Dermis microvascular lymphatic vessel endothelial cell (primary cell): Measurements from ENCODE around the gene KCNIP3. TPM values are rescaled to one million over a fixed set of nuclear protein-coding genes. Genes with fewer than 3 reads are reported as not detected.

ENCODE experiments used
- DNase-seq, 2 donors: peaks; one replicate each; pipeline versions ENCODE4 v3.0.0 to v3.0.0-alpha.2; 2010; ENCODE audit warnings: low read depth in 2 of 2
- total RNA-seq: library from RNA; depleted of rRNA; stranded (reverse); fragments of >200 nt; gene quantifications from 2 replicates; pipeline ENCODE4 v1.2.1, GENCODE V29; 2014

Gene KCNIP3
- total RNA-seq, 1 donor from 2014 or later, result 0.13 TPM

DNA sequence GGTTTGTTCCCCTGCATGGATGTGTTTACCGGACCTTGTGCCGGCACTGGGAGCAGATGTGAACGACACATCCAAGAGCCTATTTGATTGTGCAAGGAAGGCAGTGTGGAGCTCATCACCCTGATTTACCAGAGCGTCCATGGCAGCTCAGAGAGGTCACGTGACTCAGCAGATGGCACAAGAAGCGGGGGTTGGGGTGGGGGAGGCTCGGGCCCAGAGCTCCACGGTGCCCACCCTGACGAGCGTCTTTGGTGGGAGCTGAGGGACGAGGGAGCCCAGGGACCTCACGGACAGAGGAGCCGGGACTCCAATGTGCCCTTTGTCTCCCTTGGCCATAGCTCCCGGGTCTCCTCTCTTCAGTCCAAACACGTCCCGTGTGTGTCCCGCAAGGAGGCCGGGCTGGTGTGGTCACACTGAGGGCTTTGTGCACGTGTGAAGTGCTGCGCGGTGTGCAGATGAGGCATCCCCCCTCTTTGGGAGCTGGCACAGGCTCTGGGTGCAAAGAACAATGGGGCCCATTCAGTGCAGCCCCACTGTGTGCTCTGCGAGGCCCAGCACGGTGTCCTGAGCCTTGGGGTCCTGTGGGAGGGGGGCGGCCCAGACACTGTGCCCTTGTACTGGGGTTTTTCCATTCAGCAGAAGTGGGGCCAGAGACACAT is 15.5 kb downstream of the KCNIP3 start:
- DNase-seq, result no peak

DNA sequence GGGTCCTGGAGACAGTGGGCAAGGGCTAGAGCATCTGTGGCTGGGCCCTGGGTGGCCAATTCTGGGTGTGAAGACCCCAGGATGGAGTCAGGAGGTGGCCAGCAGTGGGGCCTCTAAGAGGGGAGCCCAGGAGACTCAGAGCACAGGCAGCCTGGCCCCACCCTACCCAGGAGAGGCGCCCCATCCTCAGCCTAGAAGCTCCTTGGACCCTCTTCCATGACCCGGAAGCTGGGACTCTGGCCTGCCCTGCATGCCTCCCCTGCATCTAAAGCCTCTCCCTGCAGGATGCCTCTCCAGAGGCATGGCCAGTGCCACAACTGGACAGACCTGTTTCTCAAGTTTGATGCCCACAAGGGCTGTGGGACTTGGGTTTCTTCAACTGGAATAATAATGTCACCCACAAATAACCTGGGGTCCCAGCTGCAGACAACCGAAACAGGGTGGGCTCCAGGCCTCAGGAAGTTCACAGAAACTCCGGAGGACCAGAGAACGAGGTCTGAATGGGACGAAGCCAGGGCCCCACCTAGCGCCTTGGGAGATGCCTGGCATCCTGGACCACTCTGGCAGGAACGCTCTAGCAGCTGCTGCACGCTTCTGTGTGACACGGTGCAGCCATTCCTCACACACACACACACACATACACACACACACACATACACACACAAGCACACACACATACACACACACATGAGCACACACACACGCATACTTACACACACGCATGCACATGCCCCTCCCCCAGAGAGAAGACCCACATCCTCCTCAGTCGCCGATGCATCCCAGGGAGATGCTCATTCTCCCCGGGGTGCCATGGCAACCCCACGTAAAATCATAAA is 16.4 kb downstream of the KCNIP3 start:
- DNase-seq, result no peak

- DNase-seq, result no peak
These were observed 17.4 kb downstream of the KCNIP3 start for GRCh38 chr2:95314598-95314963.

DNA sequence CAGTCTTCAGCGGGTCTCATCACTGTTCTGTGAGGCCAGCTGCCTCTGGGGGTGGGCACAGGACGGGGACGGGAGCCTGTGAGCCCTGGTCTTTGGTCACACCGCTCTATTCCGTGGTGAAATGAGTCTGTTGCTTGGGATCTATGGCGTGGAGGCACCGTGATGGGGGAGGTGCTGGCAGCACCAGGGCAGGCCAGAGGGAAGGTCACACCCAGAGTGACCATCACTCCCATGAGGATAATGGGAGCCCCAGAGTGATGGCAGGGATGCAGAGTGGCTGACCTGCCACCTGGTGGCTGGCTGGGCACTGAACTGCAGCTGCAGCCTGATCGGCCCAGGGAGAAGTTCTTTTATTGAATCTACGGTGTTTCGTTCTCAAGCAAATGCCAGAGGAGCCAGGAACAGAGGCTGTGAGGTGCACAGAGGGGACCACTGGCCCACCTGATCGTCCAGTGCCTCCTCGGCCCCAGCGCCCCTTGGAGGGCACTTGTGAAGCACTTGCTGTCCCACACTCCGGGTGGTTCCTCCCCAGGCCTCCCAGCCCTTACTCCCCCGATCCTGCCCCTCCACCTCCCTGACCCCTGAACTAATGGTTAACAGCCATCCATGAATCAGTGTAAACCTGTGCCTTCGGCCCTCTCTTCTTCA is 17.9 kb downstream of the KCNIP3 start:
- peak in 1 of 2 donors; percentile 24 for DNase-seq

GRCh38 chr2:95315801-95316411 is 18.8 kb downstream of the KCNIP3 start:
- no peak for DNase-seq

DNA sequence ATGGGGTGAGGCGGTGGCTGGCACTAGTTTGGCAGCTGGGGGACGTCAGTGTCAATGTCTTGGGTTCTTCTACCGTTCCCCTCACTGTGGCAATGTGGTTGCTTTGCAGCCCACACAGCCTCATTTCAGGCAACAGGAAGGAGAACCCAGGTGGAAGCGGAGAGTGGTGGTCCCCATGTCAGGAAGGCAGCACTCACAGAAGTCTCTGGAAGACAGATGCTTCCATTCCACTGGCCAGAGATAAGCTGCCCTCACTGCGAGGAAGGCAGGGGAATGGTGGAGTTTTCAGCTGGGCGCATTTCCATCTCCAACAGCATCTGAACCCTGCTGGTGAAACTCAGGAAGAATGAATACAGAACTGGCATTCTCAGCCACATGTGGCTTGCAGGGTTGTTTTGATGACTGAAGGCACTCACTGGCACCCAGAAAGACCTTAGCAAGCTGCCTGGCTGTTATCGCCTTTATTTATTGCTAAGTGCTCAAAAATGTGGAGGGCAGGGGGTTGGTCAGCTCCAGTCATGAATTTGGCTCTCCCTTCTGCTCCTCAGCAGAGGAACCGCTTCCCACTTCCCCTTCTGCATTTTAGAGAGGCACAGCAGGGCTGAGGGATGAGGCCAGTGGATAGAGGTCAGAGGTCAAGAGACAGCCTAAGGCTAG is 19.4 kb downstream of the KCNIP3 start:
- DNase-seq, result no peak

GRCh38 chr2:95317123-95317500 is 20.0 kb downstream of the KCNIP3 start:
- no peak for DNase-seq

GRCh38 chr2:95317665-95318425 is 20.7 kb downstream of the KCNIP3 start:
- DNase-seq, result no peak

DNA sequence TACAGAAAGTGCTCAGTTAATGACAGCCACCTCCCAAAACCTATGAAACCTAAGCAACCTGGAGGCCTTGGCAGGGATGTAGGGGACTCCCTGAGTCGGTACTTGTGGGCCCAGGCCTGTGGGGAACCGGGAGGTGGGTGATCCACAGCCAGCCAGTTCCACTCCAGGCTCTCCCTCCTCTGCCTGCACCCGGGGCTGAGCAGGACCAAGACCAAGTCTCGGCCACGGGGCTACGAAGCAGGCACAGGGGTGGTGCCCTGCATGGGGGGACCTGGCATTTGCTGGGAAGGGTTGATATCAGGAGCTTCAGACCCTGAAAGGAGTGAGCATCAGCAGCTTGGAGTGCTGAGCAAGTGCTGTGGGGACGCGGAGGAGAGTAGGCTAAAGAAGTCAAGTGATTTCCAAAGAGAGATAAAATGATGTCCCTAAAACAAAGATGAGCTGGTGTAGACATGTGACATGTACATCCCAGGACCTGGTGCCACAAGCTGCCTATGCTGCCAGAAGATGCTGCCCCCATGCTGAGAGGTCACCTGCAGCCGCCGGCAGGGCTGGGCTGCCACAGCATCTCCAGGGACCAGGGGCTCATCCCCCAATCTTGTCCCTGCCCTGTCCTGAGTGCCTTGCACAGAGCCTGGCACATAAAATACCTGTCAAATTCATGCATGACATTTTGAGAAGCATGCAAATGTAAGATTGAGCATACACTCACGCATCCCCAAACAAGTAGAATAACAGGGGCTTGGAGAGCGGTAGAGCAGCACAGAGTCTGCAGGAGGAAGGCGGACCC is 21.5 kb downstream of the KCNIP3 start:
- DNase-seq, result no peak

GRCh38 chr2:95319481-95320343 is 22.6 kb downstream of the KCNIP3 start:
- no peak for DNase-seq

GRCh38 chr2:95320344-95320712 is 23.2 kb downstream of the KCNIP3 start:
- no peak for DNase-seq

- DNase-seq, result no peak
These were observed 24.0 kb downstream of the KCNIP3 start for GRCh38 chr2:95320986-95321767.

- DNase-seq, result no peak
These were observed 26.4 kb downstream of the KCNIP3 start for GRCh38 chr2:95323347-95324155.

DNA sequence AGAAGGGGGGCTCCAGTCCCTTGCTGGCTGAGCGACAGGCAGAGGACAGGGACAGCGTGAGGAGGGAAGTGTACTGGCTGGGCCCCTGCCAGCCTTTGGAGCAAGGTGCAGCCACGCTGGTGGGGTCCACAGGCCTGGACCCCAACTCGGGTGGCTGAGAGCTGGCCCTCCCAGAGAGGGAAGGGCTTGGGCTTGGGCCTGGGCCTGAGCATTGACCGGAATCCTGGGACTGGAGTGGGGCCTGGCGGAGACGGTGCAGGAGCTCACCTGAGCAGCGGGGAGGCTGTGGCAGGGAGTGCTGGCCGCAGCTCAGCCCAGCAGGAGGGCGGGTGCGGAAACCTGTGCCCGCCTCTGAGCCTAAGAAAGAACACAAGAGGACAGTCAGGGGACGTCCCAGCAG is 27.9 kb downstream of the KCNIP3 start:
- no peak for DNase-seq

DNA sequence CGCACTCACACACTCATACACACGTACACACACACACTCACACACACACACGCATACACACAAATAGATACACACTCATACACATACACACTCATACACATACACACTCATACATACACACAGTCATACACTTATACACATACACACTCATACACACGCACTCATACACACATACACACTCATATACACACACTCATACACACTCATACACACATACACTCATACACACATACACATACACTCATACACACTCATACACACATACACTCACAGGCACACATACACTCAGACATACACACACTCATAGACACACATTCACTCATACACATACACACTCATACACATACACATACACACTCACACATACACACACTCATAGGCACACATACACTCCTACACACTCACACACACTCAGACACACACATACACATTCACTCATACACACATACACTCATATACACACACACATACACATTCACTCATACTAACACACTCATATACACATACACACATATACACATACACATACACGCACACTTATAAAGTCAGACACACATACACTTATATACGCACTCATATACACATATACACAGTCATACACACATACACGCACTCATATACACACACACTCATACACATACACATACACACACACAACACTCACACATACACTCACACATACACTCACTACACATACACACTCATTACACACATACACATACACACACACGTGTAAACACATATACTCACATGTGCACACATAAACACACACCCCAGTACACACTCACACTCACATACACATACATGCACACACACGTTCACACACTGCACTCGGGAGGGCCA is 28.7 kb downstream of the KCNIP3 start:
- no peak for DNase-seq

DNA sequence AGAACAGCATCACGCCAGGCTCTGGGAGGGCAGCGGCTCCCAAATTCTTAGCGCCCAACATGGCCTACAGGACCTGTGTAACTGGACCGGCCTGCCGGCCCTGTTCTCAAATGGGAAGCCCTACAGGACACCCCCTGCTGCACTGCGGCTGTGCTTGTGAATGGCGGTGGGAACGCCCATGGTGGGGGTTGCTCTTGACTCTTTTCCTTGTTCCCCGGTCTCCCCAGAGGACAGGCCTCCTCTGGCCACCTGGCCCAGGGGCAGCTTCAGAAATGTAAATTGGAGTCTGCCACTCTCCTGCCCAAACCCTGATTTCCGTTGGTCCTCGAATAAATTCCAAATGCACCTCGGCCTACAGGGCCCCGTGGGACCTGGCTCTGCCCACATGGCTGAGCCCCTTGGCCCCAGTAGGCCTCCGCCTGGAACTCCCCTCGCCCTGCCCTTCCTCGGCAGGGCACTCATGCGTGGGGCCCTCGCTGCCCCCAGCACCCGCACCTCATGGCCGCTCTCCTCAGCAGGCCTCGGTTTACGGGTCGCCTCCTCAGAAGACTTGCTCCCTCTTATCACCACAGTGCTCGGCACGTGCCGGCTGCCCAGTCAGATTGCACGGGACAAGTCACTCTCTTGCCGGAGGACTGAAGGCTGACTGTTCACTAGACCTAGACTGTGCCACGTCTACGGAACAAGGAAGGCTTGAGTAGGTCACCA is 29.4 kb downstream of the KCNIP3 start:
- DNase-seq, result no peak
